Colon (tissue), 2 donors: Measurements from ENCODE around the gene CDIPT.
"Not testable (repeated sequence)": the region's sequence is repeated elsewhere in the genome, so short reads cannot be mapped to it uniquely, and the experiment has no call there.

Experiments
- FAIRE-seq: peaks from 2 replicates; lab custom pipeline; 2012; peaks lifted over from hg19 to GRCh38; lab: Jason Lieb, UNC
- donor health status: control.
- donor health status: control.

The CDIPT gene, protein sequence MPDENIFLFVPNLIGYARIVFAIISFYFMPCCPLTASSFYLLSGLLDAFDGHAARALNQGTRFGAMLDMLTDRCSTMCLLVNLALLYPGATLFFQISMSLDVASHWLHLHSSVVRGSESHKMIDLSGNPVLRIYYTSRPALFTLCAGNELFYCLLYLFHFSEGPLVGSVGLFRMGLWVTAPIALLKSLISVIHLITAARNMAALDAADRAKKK

DNA sequence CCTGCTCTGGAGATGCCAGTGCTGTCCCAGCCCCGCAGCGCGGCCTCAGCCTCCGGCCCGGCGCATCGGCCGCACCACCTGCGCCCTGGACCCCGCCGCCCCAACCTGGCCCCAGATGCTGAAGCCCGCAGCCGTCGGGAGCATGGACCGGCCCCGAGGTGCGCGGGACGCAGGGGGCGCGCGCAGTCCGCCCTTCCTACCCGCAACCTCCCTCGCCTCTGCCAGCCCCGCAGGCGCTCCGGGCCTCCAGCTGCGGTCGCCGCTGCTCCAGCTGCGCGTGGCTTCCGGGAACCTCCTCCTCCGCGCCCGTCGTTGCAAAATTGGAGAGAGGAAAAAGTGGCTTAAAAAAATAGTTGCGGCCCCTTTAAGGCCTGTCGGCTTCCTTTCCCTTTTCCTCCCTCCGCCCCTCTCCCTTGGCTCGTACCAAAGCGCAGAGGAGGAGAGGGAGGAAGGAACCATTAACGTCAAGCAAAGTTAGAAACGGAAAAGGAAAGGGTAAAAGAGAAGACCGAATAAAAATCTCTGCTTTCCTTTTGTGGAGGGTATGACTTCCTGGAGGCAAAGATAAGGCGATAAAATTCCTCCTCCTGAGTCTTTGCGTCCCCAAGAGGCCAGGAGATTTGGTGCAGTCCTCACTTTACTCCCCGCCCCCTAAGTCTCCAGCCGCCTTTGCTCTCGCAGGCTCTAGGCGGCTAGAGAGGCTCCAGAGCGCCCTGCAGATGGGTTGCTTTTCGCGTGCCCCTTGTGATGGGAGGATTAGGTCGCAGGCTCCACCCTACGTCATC is at the start of gene CDIPT:
TSS of gene CDIPT (minus strand) at position 343 of the 785 bp plus-strand sequence. CDS start 369 bp downstream, outside the sequence.
- FAIRE-seq: no peak

DNA sequence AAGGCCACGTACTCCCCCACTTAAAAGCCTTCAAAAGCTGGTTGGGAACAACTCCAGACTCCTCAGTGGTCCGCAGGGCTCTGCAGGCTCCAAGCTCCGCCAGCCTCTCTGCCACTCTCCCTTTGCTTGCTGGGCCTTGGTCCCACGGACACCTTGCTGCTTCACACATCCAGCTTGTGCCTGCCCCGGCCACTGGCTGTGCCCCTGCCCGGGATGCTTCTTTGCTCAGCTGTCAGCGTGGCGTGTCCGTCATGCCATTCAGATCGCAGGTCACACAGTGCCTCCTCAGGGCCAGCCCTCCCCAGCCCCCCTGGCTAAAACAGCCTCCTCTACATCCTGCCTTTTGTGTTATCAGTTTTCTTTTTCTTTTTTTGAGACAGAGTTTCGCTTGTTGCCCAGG is 49.1 kb upstream of the CDIPT start:
- no peak for FAIRE-seq

DNA sequence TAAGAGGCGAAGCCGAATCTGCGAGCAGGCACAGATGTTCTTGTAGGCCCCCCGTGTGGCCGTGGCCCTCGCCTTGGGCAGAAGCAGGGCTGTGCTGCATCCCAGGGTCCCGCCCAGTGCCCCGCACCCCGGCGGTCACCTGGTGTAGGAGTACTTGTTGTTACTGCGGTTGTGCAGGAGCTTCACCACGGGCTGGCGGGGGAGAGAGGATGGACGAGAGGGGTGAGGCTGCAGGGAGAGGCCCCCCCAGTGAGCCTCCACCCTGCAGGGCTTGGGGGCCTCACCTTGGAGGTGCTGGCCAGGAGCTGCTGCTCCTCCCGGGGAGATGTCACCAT is 48.6 kb upstream of the CDIPT start:
- FAIRE-seq: no peak

DNA sequence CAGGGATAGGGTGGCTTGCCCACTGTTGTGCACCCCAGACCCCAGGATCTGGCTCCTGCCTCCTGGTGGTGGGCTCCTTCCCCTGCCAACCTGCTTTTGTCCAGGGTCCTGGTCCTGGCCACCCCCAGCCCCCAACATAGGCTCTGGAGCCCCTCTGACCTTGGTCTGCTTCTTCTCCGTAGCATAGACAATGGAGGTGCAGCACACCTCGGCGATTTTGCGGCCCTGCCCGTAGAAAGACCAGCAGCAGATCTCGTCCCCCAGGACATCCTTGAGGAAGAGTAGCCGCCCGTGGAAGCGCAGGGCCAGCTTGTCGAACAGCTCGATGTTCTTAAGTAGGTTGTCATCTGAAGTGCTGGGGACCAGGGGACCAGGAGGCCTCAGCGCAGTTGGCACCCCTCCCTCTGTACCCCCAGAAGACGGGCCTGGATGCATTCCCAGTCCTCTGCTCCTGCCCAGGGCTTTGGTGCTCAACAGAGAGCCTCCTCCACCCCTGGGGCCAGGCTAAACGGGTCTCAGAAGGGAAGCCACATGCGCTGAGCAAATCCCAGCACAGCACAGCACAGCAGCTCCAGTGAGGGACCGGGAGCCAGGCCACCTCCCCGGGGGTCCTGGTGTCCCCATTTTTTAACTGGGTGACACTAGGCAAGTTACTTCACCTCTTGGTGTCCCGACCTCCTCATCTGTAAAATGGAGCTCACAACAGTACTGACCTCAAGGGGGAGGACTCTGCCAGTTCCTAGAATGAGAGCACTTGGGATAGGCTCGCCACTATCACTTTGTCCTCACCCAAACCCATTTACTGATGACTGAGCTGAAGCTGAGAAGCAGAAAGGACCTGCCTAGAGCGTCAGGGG is 48.0 kb upstream of the CDIPT start:
- FAIRE-seq: no peak

DNA sequence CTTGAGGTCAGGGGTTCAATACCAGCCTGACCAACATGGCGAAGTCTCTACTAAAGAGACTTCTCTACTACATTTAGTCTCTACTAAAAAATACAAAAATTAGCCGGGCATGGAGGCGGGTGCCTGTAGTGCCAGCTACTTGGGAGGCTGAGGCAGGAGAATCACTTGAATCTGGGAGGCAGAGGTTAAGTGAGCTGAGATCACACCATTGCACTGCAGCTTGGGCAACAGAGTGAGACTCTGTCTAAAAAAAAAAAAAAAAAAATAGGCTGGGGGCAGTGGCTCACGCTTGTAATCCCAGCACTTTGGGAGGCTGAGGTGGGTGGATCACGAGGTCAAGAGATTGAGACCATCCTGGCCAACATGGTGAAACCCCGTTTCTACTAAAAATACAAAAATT is 46.8 kb upstream of the CDIPT start:
- not testable (repeated sequence) for FAIRE-seq

DNA sequence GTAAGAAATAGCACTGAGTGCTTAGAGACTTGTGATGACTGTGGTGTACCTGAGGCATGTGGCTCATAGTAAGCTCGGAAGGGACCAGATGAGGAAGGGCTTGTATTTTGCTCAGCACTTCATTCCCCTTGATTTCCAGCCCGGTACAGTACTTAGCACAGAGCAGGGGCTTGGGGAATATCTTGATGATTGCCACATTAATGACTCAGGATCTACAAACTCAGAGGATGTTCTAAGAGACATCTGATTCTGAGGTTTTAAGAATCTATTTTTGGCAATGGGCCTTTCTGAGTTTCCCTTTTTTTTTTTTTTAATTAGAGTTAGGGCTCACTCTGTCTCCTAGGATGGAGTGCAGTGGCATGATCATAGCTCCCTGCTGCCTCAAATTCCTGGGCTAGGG is 46.4 kb upstream of the CDIPT start:
- FAIRE-seq: no peak

DNA sequence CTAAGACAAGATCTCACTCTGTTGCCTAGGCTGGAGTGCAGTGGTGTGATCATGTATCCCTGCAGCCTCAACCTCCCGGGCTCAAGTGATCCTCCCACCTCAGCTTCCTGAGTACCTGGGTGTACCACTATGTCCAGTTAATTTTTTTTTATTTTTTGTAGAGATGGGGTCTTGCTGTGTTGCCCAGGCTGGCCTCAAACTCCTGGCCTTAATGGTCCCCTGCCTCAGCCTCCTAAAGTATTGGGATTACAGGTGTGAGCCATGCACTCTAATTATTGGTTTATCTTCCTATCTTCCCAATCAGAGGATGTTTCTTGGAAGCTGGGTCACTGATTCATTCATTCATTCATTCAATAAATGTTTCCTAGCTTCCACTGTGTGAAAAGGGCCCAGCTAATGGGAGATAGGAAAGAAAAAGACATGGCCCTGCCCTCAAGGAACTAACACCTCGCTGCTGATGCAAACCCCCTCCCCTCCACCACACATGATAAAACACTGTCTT is 45.7 kb upstream of the CDIPT start:
- no peak for FAIRE-seq

DNA sequence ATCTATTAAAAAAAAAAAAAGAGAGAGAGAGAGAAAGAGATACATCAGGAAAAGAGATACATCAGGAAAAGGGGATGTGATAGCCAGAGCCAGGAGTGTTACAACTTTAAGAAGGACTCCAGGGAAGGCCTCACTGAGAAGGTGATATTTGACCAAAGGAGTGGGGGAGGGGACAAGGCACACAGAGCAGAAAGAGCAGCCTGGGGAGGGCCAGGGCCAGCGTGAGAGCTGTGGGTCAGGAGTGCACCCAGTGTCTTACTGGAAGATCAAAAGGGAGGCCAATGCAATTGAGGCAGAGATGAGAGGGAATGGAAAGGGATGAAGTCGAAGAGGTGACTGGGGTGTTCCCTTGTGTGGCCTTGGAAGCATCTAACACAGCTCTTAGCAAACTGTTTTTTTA is 44.9 kb upstream of the CDIPT start:
- FAIRE-seq: no peak

DNA sequence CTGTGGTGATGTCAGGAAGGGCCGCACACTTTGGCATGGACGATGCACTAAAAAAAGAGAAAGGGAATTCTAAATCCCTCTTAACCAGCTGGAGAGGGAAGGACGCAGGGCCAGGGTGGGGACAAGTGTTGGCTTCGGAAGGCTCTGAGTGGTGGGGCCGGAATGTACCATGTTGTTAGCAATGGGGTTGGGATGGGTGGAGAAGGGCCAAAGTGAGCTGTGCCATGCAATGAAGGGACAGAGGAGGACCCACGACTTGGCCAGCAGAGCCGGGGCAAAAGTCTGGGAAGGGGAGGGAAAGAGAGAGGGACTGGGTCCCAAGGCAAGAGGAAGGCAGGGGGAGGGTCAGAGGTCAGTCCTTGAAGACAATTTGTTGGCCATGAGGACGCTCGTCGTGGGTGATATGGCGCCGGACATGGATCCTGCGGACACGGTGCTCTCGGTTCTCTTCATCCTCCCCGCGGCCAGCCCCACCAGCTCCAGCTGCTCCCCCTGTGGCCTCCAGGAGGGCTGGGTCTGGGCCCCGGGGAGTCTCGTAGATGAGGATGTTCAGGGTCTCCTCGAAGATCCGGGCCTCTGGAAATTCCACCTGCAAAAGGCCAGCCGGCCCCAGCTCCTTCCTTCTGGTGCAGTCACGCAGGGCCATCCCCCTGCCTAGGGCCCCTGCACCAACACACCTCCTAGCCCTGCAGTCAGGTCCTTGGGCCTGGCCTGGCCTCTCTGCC is 43.7 kb upstream of the CDIPT start:
- FAIRE-seq: no peak

DNA sequence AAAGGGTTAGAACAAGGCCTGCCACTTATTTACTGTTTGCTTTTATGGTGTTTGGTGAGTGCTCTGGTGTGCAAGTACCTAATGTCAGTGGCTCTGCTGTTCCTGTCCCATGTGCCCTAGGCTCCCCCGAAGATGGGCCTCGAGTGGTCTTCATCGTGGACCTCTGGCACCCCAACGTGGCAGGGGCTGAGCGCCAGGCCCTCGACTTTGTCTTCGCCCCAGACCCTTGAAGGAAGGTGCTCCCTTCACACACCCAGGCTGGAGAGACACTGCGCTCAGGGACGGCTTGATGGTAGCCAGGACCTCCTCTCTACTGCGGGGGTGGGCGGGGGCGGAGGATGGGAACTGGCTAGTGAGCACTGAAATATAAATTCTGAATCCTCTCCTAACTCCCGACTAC is 42.6 kb upstream of the CDIPT start:
- no peak for FAIRE-seq

DNA sequence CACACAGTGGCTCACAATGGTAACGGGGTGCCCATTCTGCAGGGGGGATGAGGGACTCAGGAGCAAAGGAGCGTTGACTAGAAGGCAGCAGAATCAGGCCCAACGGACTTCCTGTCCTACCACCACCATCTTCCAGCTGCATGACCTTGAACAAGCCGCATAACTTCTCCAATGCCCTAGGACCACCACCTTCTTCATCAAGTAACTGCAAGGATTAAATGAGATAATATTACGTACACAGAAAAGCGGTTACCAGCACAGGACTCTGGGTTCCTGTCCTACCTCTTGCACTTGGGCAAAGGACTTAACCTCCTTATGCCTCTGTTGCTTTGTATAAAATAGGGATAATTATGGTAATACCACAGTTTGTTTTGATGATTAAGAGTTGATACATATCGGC is 41.9 kb upstream of the CDIPT start:
- FAIRE-seq: no peak

DNA sequence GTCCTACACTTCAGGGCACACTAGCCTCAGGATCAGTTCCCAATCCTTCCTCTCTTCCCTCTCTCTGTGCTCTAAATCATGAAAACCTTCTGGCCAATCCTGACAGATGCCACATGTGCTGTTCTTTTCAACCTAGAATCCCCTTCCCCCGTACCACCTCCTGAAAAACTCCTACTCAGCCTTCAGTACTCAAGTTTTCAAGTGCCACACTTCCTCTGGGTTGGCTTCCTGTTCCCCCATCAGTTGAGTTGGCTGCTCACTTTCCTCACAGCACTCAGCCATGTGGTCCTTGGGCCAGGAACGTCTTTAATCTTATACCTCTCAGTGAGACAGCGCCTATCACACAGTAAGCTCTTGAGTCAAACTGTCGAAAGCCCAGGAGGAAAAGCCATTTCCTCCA is 40.6 kb upstream of the CDIPT start:
- FAIRE-seq: no peak

DNA sequence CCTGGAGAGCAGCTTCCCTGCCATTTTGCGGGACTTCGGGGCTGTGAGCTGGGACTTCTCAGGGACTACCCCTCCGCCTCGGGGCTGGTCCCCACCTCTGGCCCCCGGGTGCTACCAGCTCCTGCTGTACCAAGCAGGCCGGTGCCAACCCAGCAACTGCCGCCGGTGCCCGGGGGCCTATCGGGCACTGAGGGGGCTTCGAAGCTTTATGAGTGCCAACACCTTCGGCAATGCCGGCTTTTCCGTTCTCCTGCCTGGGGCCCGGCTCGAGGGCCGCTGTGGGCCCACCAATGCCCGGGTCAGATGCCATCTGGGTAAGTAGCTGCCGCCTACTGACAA is 38.5 kb upstream of the CDIPT start:
- FAIRE-seq: no peak

DNA sequence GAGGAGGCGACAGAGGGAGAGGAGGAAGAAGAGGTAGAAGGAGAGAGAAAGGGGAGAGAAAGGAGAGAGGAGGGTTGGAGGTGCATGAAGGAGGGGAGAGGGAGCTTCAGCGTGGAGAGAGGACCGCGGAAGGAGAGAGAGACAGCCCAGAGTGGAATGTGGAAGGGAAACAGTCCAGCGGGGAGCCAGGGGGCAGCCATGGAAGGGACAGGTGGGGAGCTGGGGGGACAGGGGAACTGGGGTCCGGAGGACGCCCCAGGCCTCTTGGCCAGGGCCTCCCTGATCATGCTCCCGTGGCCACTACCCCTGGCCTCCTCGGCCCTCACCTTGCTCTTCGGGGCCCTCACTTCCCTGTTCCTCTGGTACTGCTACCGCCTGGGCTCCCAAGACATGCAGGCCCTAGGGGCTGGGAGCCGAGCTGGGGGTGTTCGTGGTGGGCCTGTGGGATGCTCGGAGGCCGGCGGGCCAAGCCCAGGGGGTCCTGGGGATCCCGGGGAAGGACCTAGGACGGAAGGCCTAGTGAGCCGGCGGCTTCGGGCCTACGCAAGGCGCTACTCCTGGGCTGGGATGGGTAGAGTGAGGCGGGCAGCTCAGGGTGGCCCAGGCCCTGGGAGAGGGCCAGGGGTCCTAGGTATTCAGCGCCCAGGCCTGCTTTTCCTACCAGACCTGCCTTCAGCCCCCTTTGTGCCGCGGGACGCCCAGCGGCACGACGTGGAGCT is 38.0 kb upstream of the CDIPT start:
- FAIRE-seq: no peak

DNA sequence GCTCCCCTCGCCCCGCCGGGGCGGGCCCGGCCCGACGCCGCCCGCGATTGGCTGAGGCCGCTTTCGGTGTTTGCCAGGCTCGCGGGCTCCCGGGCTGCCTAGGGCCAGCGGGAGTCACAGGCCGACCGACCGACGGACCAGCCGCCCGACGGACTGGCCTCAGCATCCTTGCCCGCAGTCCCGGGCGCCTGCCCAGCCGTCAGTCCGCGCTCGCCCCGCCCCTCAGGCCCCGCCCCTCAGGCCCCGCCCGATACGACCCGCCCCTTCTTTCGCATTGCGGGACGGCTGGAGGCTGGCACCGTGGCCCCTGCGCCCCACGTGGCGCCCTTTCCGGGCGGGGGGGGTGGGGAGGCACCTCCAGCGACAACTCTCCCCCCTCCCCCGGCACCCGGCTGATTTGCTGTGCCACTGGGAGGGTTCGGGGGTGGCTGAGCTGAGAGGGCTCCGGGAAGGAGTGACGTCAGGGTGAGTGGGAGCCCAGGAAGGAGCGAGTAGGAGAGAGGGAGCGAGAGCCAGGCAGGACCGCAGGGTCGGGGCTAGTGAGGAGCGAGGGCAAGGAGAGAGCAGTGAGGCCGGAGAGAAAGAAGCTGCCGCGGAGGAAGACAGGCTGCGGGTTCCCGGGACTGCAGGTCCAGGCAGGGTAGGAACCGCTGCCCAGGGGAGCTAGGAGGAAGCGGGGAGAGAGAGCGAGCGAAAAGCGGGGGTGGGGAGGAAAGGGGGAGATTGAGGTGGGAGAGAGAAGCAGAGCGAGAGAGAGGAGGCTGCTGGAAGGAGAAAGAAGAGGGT is 37.3 kb upstream of the CDIPT start, which contains the start of gene ASPHD1:
TSS of gene ASPHD1 (plus strand) at position 387 of the 786 bp plus-strand sequence. CDS start 484 bp downstream, outside the sequence.
- no peak for FAIRE-seq

DNA sequence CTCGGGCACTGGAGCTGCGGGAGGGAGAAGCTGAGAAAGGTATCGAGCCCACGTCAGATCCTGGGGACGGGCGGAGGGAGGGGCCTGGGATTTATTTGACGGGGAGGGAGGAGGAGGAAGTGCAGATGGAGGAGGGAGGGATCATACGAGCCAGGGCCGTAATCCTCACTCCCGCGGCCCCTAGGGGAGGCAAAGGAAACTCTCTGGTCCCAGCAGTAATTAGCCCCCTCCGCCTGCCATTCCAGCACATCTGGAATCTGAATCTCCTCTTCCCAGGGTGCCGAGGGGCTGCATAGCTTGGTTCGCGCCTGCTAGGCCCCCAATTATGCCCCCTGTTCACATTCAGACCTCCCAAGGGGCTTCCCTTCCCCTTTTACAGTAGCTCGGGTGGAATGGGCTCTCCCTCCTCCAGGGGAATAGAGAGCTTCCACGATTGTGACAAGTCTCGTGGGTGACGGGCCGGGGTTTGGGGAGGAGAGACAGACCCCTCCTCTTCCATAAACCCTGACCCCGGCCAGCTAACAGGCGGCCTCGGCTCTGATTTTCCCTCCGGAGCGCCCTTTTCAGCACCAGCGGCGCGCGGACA is 36.6 kb upstream of the CDIPT start, which contains the start of gene SEZ6L2:
TSS of gene SEZ6L2 (minus strand) at position 35 of the 586 bp plus-strand sequence. CDS start 531 bp downstream, outside the sequence.
- FAIRE-seq: no peak

DNA sequence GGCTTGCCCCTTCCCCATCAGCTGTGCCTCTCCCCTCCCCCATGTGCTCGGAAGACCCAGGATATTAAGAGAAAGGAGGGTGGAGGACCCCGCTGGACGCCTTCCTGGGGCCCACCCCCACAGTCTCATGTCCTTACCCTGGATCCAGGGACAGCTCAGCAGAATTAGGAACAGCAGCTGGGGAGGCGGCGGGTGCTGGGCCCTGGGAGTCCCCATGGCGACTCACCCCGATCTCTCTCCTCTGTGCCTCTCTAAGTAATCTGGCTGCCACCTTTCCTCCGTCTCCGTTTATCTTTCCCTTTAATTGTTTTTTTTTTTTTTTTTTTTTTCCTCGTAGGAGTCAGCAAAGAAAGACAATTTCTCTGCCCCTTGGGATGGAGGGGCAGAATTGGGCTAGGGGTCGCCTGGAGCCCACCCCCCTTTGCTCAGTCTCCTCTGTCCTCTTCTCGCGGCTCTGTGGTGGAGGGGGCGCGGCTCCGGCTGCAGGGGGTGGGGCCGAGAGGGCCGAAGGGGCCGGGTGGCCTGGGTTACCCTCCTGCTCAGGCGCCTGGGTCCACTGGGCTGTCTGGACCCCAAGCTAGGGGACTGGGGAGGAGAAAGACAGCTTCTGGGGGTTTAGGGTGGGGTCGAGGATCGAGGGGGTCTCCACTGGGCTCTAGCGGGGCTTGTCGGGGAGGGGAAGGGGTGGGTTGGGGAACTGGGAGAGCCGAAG is 35.9 kb upstream of the CDIPT start:
- FAIRE-seq: no peak

DNA sequence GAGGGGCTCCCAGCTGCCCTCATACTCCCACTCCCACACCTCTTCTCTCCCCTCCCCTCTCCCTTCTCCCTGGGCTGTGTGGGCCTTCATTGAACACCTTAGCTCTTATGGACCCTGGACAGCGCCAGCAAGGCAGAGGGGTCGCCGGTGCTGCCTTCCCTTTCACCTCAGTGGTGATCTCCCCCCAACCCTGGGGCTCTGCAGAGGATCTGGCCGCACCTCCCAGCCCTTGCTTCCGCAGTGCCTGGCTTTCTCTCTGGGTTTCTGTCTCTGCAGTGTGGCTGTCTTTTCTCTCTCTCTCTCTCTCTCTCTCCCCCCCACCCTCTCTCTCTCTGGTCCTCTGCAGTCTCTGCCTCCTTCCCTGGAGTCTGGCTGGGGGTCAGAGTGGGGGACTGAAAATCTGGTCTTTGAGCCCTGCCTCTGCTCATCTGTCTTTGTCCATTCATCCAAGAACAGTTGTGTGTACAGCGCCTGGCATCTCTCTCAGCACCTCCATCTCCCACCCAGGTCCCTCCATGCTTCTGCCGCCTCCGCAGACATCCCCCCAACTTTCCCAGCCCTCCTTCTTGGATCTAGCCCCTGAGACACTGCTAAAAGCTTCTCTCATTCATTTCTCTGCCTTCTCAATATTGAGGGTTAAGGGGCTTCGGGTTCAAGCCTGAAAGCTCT is 35.2 kb upstream of the CDIPT start:
- no peak for FAIRE-seq

DNA sequence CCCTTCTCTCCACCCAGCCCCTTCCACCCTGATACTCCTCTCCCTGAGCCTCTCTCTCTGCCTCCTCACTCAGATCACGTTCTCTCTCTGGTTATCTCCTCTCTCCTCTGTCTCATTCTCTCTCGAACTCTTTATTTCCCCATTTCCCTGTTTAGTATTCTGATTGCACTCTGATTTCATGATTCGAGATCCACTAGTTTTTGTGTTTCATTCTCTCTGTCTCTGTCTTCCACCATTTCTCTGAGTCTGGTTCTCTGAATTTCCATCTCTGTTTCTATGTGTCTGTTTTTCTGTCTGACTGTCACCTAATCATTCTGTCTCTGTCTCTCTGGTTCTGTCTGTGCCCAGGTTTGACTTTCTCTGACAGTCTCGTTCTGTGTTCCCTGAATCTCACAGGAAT is 34.3 kb upstream of the CDIPT start:
- FAIRE-seq: no peak
